BE2C (cell line): Measurements from ENCODE around the gene CACNB2.

Experiments used
- DNase-seq: peaks from one replicate; pipeline ENCODE4 v3.0.0-alpha.2; 2020
- H3K27me3 ChIP-seq: fragments of 250-450 bp; sonication (Bioruptor Pico); 2 replicates; pipeline ENCODE4 v1.5.1; 2020; ENCODE audit warnings: mild to moderate bottlenecking
- H3K36me3 ChIP-seq: fragments of 250-450 bp; sonication (Bioruptor Pico); 2 replicates; pipeline ENCODE4 v1.5.1; 2020; ENCODE audit warnings: mild to moderate bottlenecking
- H3K4me1 ChIP-seq: fragments of 250-450 bp; sonication (Bioruptor Pico); 2 replicates; pipeline ENCODE4 v1.5.1; 2020
- H3K4me3 ChIP-seq: 2 replicates; pipeline ENCODE4 v1.5.1; 2011; ENCODE audit warnings: low read depth, low read length
- H3K9me3 ChIP-seq: fragments of 250-450 bp; sonication (Bioruptor Pico); 2 replicates; pipeline ENCODE4 v1.5.1; 2020
- CTCF ChIP-seq: IDR thresholded peaks from 2 replicates; pipeline ENCODE4 v1.5.1; 2012; ENCODE audit warnings: mild to moderate bottlenecking, low read depth, low read length

The CACNB2 gene

GRCh38 chr10:18369859-18370473 is 229.7 kb downstream of the CACNB2 start:
- no peak for DNase-seq
- Histone ChIP-seq H3K4me1 (no peaks in the 10 kb centered on the region), H3K36me3 (no peaks in the 10 kb centered on the region), H3K9me3 (no peaks in the 10 kb centered on the region), H3K4me3 (no peak overlapping the region), H3K27me3 (no peaks in the 10 kb centered on the region)
- TF ChIP-seq CTCF = no peak

DNA sequence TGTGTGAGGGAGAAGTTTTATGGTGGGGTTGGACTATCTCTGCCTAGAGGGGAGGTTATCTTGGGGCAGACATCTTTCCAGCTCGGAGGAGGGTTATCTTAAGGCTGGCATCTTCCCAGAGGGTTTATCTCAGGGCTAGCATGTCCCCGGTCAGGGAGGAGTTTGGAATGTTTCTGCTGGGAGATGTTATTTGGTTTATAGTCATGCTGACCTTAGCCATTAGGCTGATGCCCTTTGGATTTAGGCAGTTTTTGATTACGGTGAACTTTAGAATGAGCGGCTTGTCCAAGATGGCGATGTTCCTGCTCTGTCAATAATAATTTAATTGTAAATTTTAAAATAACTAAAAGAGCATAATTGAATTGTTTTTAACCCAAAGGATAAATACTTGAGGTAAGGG is 236.4 kb downstream of the CACNB2 start:
- H3K4me1 ChIP-seq = no peaks in the 10 kb centered on the region
- no peaks in the 10 kb centered on the region for H3K36me3 ChIP-seq
- H3K9me3 ChIP-seq = no peaks in the 10 kb centered on the region
- no peak for TF ChIP-seq CTCF
- no peak for DNase-seq
- no peaks in the 10 kb centered on the region for H3K27me3 ChIP-seq
- H3K4me3 ChIP-seq = no peak overlapping the region

DNA sequence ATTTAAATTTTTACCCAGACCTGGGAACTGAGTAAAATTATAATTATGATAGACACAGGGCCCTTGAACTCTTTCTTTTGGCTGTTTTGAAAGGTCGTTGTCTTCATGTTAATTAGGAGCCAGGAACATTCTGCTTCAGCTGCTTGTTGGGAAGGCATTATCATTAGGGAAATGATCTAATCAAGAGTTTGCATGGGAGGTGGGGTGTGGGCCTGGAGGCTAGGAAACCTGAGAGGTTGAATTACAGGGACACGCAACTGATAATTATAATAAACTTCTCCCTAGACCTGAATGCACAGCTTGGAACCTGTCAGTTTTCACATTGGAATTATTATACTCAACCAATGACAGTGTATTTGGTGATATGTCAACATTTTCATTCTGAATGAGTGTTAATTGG is 237.7 kb downstream of the CACNB2 start:
- Histone ChIP-seq H3K4me1 (no peaks in the 10 kb centered on the region), H3K4me3 (no peak overlapping the region), H3K27me3 (no peaks in the 10 kb centered on the region), H3K9me3 (no peaks in the 10 kb centered on the region), H3K36me3 (no peaks in the 10 kb centered on the region)
- DNase-seq = no peak
- no peak for TF ChIP-seq CTCF

DNA sequence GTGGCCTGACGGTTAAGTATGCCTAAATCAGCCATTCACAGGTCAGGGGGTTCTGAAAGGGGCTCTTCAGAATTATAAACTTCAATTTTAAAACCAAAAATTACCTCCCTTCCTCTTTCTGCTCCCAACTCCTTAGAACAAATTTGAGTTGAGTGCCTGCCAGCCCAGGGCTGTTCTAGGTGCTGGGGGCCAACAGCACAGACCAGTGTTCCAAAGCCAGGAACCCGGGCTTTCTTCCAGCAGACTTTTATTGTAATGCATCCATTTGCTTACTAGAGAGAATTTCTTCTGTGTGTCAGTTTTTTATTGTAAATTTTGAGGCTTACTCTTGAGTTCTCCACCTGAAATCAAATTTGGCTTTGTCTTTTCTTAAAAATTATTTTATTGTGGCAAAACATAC is 238.5 kb downstream of the CACNB2 start:
- Histone ChIP-seq H3K9me3 (no peaks in the 10 kb centered on the region), H3K27me3 (no peaks in the 10 kb centered on the region), H3K4me1 (no peaks in the 10 kb centered on the region), H3K36me3 (no peaks in the 10 kb centered on the region), H3K4me3 (no peak overlapping the region)
- DNase-seq = no peak
- TF ChIP-seq CTCF = no peak

GRCh38 chr10:18381679-18382078 is 241.5 kb downstream of the CACNB2 start:
- no peaks in the 10 kb centered on the region for H3K9me3 ChIP-seq
- H3K4me3 ChIP-seq = no peak overlapping the region
- TF ChIP-seq CTCF = no peak
- DNase-seq = no peak
- no peaks in the 10 kb centered on the region for H3K4me1 ChIP-seq
- no peaks in the 10 kb centered on the region for H3K36me3 ChIP-seq
- no peaks in the 10 kb centered on the region for H3K27me3 ChIP-seq

- no peak for DNase-seq
- Histone ChIP-seq H3K27me3 (no peaks in the 10 kb centered on the region), H3K36me3 (no peaks in the 10 kb centered on the region), H3K4me1 (no peaks in the 10 kb centered on the region), H3K9me3 (no peaks in the 10 kb centered on the region), H3K4me3 (no peak overlapping the region)
- TF ChIP-seq CTCF = no peak
Observed at GRCh38 chr10:18397906-18398305, 257.7 kb downstream of the CACNB2 start.
